GM12878 (cell line): ENCODE data around the gene PLK2. TPM values are rescaled to one million over a fixed set of nuclear protein-coding genes. Genes with fewer than 3 reads are reported as not detected.

Source experiments
- ATAC-seq: fragments of 200-7000 bp; cut with Tn5 transposase; 3 replicates; pipeline ENCODE4 v1.9.1; 2020; ENCODE audit warnings: mild to moderate bottlenecking, moderate library complexity
- BruUV-seq: library from RNA; stranded (reverse); fragments of 400-500 nt; replicated peaks from 2 replicates; lab custom pipeline; 2021; lab: Mats Ljungman, UMichigan
- CTCF ChIA-PET: fragments of 300-600 bp; sonication (Branson Sonifier 250); formaldehyde crosslinking; extraction: SDS; loops from one replicate; lab custom pipeline; 2021; ENCODE audit warnings: inconsistent platforms; lab: Yijun Ruan, JAX
- POLR2A ChIA-PET: fragments of 350-600 bp; formaldehyde crosslinking; extraction: SDS; loops from one replicate; lab custom pipeline; 2021; ENCODE audit warnings: inconsistent platforms; lab: Charles Lee
- RAD21 ChIA-PET: fragments of 300-600 bp; sonication (Branson Sonifier 250); formaldehyde crosslinking; loops from one replicate; lab custom pipeline; 2023; ENCODE audit warnings: antibody characterized with exemption; ENCODE audit not compliant: unreplicated experiment; lab: Charles Lee
- SMC1A ChIA-PET: fragments of 300-600 bp; sonication (Branson Sonifier 250); formaldehyde crosslinking; loops from one replicate; lab custom pipeline; 2023; ENCODE audit not compliant: unreplicated experiment, uncharacterized antibody; lab: Charles Lee
- DNase-seq: peaks from one replicate; pipeline ENCODE4 v3.0.0-alpha.2; 2011; ENCODE audit warnings: low read depth, low spot score
- FAIRE-seq: peaks from 3 replicates; lab custom pipeline; 2011; peaks lifted over from hg19 to GRCh38; lab: Jason Lieb, UNC
- H2AFZ ChIP-seq: 2 replicates; pipeline ENCODE4 v1.6.0; 2011; ENCODE audit warnings: low read depth, low read length, control low read depth; ENCODE audit not compliant: control insufficient read depth
- H3K27ac ChIP-seq: 2 replicates; pipeline ENCODE4 v1.5.1; 2011; ENCODE audit warnings: control low read depth; ENCODE audit not compliant: control insufficient read depth, insufficient read depth
- H3K27me3 ChIP-seq, 2 experiments: replicated peaks in 1 of 2; 2 replicates each; pipeline versions ENCODE4 v1.6.0 to v1.6.1; 2011; ENCODE audit warnings: low read length in 1 of 2; ENCODE audit not compliant: control insufficient read depth in 2 of 2, insufficient read depth in 2 of 2
- H3K36me3 ChIP-seq, 2 experiments: 2 replicates each; pipeline ENCODE4 v1.5.1; 2011; ENCODE audit warnings: low read length in 1 of 2; ENCODE audit not compliant: control insufficient read depth in 2 of 2, insufficient read depth in 2 of 2
- H3K4me1 ChIP-seq: 2 replicates; pipeline ENCODE4 v1.6.1; 2011; ENCODE audit warnings: mild to moderate bottlenecking, low read length, moderate library complexity, mixed read lengths; ENCODE audit not compliant: control insufficient read depth, insufficient read depth
- H3K4me2 ChIP-seq: 2 replicates; pipeline ENCODE4 v1.6.0; 2011; ENCODE audit warnings: control low read depth; ENCODE audit not compliant: control insufficient read depth, insufficient read depth
- H3K4me3 ChIP-seq: fragments of 200-600 bp; sonication (generic); 2 replicates; pipeline ENCODE4 v1.5.1; 2016
- H3K79me2 ChIP-seq: 2 replicates; pipeline ENCODE4 v1.6.0; 2011; ENCODE audit warnings: low read length; ENCODE audit not compliant: control insufficient read depth, insufficient read depth
- H3K9ac ChIP-seq: 2 replicates; pipeline ENCODE4 v1.8.0; 2011; ENCODE audit warnings: low read length, control low read depth, mixed read lengths; ENCODE audit not compliant: control insufficient read depth, insufficient read depth
- H3K9me3 ChIP-seq: replicated peaks from 3 replicates; pipeline ENCODE4 v1.5.1; 2011; ENCODE audit warnings: mild to moderate bottlenecking, low read length; ENCODE audit not compliant: control insufficient read depth, insufficient read depth
- H4K20me1 ChIP-seq: 2 replicates; pipeline ENCODE4 v1.6.0; 2011; ENCODE audit not compliant: control insufficient read depth, insufficient read depth
- BCL11A ChIP-seq: IDR thresholded peaks from 2 replicates; pipeline ENCODE4 v1.6.1; 2011; ENCODE audit warnings: low read depth, low read length
- CHD4 ChIP-seq: fragments of 200-600 bp; sonication (generic); IDR thresholded peaks from 2 replicates; pipeline ENCODE4 v1.6.1; 2016; ENCODE audit warnings: mild to moderate bottlenecking
- FOS ChIP-seq: IDR thresholded peaks from 3 replicates; pipeline ENCODE4 v1.6.1; 2011; ENCODE audit warnings: borderline replicate concordance; ENCODE audit not compliant: insufficient read length; ENCODE audit errors: extremely low read depth
- HDGF ChIP-seq: fragments of 450-650 bp; IDR thresholded peaks from 2 replicates; pipeline ENCODE4 v1.6.1; 2016; ENCODE audit warnings: antibody characterized with exemption
- IKZF1 ChIP-seq: fragments of 450-650 bp; conservative IDR thresholded peaks from 2 replicates; pipeline ENCODE4 v1.6.1; 2017; ENCODE audit warnings: antibody characterized with exemption, mild to moderate bottlenecking
- IKZF2 ChIP-seq, 2 experiments: fragments of 450-650 bp; IDR thresholded peaks; 2 replicates each; pipeline ENCODE4 v1.6.1; 2017; ENCODE audit warnings: mild to moderate bottlenecking in 2 of 2, moderate library complexity in 2 of 2
- MTA2 ChIP-seq: fragments of 450-650 bp; IDR thresholded peaks from 2 replicates; pipeline ENCODE4 v1.6.1; 2016; ENCODE audit warnings: low read depth, mild to moderate bottlenecking, moderate library complexity
- PAX8 ChIP-seq: fragments of 450-650 bp; IDR thresholded peaks from 2 replicates; pipeline ENCODE4 v1.6.1; 2017; ENCODE audit warnings: mild to moderate bottlenecking, moderate library complexity
- SMAD1 ChIP-seq: fragments of 450-650 bp; IDR thresholded peaks from 2 replicates; pipeline ENCODE4 v1.6.1; 2018; ENCODE audit warnings: mild to moderate bottlenecking, low read depth; ENCODE audit not compliant: partially characterized antibody
- SMARCA5 ChIP-seq: fragments of 450-650 bp; IDR thresholded peaks from 2 replicates; pipeline ENCODE4 v1.6.1; 2017; ENCODE audit warnings: mild to moderate bottlenecking
- SUZ12 ChIP-seq: fragments of 200-600 bp; sonication (generic); IDR thresholded peaks from one replicate; pipeline ENCODE4 v1.6.1; 2018; ENCODE audit warnings: antibody characterized with exemption, mild to moderate bottlenecking; ENCODE audit not compliant: unreplicated experiment
- WGBS: methylation state at CpG from one replicate; pipeline ENCODE4 v1.1.6; 2016; ENCODE audit warnings: low lambda C conversion rate; ENCODE audit not compliant: insufficient replicate concordance, insufficient coverage; ENCODE audit errors: missing lambda C conversion rate; 5-methylcytosine and 5-hydroxymethylcytosine counted together
- in situ Hi-C: fragments of 300-500 bp; cut with MboI; formaldehyde crosslinking; loops from 9 replicates; pipeline ENCODE4 v1.14.3; 2018; ENCODE audit warnings: mixed read lengths
- intact Hi-C: fragments of 100-400 bp; cut with micrococcal nuclease; formaldehyde crosslinking; loops from one replicate; pipeline ENCODE4 v1.14.2; 2022; ENCODE audit not compliant: unreplicated experiment
- polyA plus RNA-seq, 11 experiments: library from polyadenylated mRNA; depleted of rRNA in 4 of 11; unstranded in 6 of 11; stranded (reverse) in 5 of 11; fragments of >200 nt; fragmentation: Nextera tagmentation in 4 of 11; fragmentation: Illumina TruSeq in 1 of 11; extraction: Ambion mirVana in 4 of 11; extraction: Trizol in 1 of 11; gene quantifications; 1 replicate in 1 of 11; 2 replicates in 10 of 11; pipeline versions ENCODE4 v1.2.1 to v1.2.3, GENCODE V29; 2011 to 2016; ENCODE audit warnings: inconsistent platforms in 2 of 11, missing spikeins in 2 of 11, low read depth in 1 of 11
- total RNA-seq, 4 experiments: library from RNA; depleted of rRNA in 3 of 4; stranded (reverse); fragments of >200 nt in 3 of 4; fragmentation: Illumina TruSeq in 1 of 4; extraction: Trizol in 1 of 4; gene quantifications; 2 replicates each; pipeline versions ENCODE4 v1.2.1 to v1.2.3, GENCODE V29; 2013 to 2021
- TF ChIP-seq, protein P1 (sequence below): fragments of 450-650 bp; conservative IDR thresholded peaks from 2 replicates; pipeline ENCODE4 v1.6.1; 2017; ENCODE audit warnings: mild to moderate bottlenecking, moderate library complexity
- TF ChIP-seq, protein P2 (sequence below): fragments of 450-650 bp; IDR thresholded peaks from 2 replicates; pipeline ENCODE4 v1.6.1; 2017; ENCODE audit warnings: low read depth, mild to moderate bottlenecking, moderate library complexity

Gene PLK2
- total and polyA plus RNA-seq, 10 of the 15 experiments (the other 5 are each of a cell fraction or from before 2014, with no cell fraction given), result 0.07 to 3.9 (median 0.52) TPM

DNA sequence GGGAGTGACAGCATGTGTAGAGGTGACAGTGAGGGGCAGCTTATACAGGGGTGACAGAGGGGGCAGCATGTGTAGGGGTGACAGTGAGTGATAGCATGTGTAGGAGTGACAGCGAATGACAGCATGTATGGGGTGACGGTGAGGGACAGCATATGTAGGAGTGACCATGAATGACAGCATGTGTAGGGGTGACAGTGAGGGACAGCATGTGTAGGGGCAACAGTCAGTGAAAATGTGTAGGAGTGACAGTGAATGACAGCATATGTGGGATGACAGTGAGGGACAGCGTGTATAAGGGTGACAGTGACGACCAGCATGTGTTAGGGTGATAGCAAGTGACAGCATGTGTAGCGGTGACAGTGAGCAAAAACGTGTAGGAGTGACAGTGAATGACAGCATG lies 21.9 kb upstream of the PLK2 start:
- ChIA-PET SMC1A (no interaction called here), CTCF (no interaction called here), POLR2A (no interaction called here), RAD21 (no interaction called here)
- no TSS peak for BruUV-seq
- H3K9ac ChIP-seq, result no peak overlapping the region
- H3K4me1 ChIP-seq, result no peaks in the 10 kb centered on the region
- no peak overlapping the region for H3K4me2 ChIP-seq
- intact Hi-C loops, result no loop called here
- H3K27ac ChIP-seq, result no peak overlapping the region
- no peak overlapping the region for H2AFZ ChIP-seq
- 37% methylated on average over 6 of the region's 6 CpGs for WGBS
- H3K4me3 ChIP-seq, result no peak overlapping the region
- TF ChIP-seq IKZF1 (no peak), SUZ12 (no peak), SMAD1 (no peak), PAX8 (no peak), MTA2 (no peak), HDGF (no peak), FOS (no peak), CHD4 (no peak), BCL11A (no peak), SMARCA5 (no peak), IKZF2 (IDR thresholded peaks at IDR 0.05) (no peak)
- TF ChIP-seq, protein P1, sequence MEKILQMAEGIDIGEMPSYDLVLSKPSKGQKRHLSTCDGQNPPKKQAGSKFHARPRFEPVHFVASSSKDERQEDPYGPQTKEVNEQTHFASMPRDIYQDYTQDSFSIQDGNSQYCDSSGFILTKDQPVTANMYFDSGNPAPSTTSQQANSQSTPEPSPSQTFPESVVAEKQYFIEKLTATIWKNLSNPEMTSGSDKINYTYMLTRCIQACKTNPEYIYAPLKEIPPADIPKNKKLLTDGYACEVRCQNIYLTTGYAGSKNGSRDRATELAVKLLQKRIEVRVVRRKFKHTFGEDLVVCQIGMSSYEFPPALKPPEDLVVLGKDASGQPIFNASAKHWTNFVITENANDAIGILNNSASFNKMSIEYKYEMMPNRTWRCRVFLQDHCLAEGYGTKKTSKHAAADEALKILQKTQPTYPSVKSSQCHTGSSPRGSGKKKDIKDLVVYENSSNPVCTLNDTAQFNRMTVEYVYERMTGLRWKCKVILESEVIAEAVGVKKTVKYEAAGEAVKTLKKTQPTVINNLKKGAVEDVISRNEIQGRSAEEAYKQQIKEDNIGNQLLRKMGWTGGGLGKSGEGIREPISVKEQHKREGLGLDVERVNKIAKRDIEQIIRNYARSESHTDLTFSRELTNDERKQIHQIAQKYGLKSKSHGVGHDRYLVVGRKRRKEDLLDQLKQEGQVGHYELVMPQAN, result no peak
- TF ChIP-seq, protein P2, sequence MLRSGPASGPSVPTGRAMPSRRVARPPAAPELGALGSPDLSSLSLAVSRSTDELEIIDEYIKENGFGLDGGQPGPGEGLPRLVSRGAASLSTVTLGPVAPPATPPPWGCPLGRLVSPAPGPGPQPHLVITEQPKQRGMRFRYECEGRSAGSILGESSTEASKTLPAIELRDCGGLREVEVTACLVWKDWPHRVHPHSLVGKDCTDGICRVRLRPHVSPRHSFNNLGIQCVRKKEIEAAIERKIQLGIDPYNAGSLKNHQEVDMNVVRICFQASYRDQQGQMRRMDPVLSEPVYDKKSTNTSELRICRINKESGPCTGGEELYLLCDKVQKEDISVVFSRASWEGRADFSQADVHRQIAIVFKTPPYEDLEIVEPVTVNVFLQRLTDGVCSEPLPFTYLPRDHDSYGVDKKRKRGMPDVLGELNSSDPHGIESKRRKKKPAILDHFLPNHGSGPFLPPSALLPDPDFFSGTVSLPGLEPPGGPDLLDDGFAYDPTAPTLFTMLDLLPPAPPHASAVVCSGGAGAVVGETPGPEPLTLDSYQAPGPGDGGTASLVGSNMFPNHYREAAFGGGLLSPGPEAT, result no peak
- H3K36me3 ChIP-seq, result no peaks in the 10 kb centered on the region
- ATAC-seq (no peak), DNase-seq (no peak), FAIRE-seq (no peak)
- H3K9me3 ChIP-seq, result no peaks in the 10 kb centered on the region; the same call in 2 of the 3 replicates
- H3K79me2 ChIP-seq, result no peaks in the 10 kb centered on the region
- H4K20me1 ChIP-seq, result no peaks in the 10 kb centered on the region
- in situ Hi-C loops, result no loop called here
- H3K27me3 ChIP-seq, result no peaks in the 10 kb centered on the region
